HCT116 (cell line): Measurements from ENCODE around the gene SESN3. TPM values are rescaled to one million over a fixed set of nuclear protein-coding genes. Genes with fewer than 3 reads are reported as not detected.
"Not testable (repeated sequence)": the region's sequence is repeated elsewhere in the genome, so short reads cannot be mapped to it uniquely, and the experiment has no call there.

Source experiments
- ATAC-seq: fragments of 200-7000 bp; cut with Tn5 transposase; 2 replicates; pipeline ENCODE4 v1.9.1; 2020; ENCODE audit warnings: mild to moderate bottlenecking, moderate library complexity
- BruUV-seq: library from RNA; stranded (reverse); fragments of 400-500 nt; replicated peaks from 2 replicates; lab custom pipeline; 2021; lab: Mats Ljungman, UMichigan
- CTCF ChIA-PET: fragments of 300-600 bp; sonication (Branson Sonifier 250); formaldehyde crosslinking; loops from one replicate; lab custom pipeline; 2021; ENCODE audit warnings: antibody characterized with exemption; lab: Charles Lee
- POLR2A ChIA-PET: fragments of 300-600, 350-600 bp; sonication (Branson Sonifier 250); formaldehyde crosslinking; loops from one replicate; lab custom pipeline; 2021; ENCODE audit warnings: antibody characterized with exemption; lab: Charles Lee
- RAD21 ChIA-PET, 2 experiments: fragments of 300-600 bp; sonication (Branson Sonifier 250); formaldehyde crosslinking; loops; one replicate each; lab custom pipeline; 2023; ENCODE audit warnings: low total read pairs in 2 of 2; ENCODE audit not compliant: uncharacterized antibody in 2 of 2, unreplicated experiment in 2 of 2, low non-redundant PET in 1 of 2; lab: Charles Lee
- DNase-seq: peaks from one replicate; pipeline ENCODE4 v3.0.0-alpha.2; 2010; ENCODE audit warnings: low read depth, low spot score
- H2AFZ ChIP-seq: fragments of 200-600 bp; shearing (Covaris generic), sonication (generic); 2 replicates; pipeline ENCODE4 v1.6.1; 2017; ENCODE audit warnings: low read depth, mixed run types, mixed read lengths, antibody characterized with exemption, low read length; ENCODE audit not compliant: poor library complexity, severe bottlenecking
- H3K27ac ChIP-seq: 2 replicates; pipeline ENCODE4 v1.5.1; 2012; ENCODE audit warnings: low read depth, low read length
- H3K27me3 ChIP-seq: fragments of 200-600 bp; sonication (generic); 2 replicates; pipeline ENCODE4 v1.6.1; 2016; ENCODE audit warnings: mixed run types, low read length, mixed read lengths; ENCODE audit not compliant: insufficient read depth
- H3K36me3 ChIP-seq, 2 experiments: fragments of 200-500 bp in 1 of 2; fragments of 200-600 bp in 1 of 2; sonication (Bioruptor generic) in 1 of 2; sonication (generic) in 1 of 2; 2 replicates each; pipeline versions ENCODE4 v1.5.1 to v1.6.1; 2014 to 2016; ENCODE audit warnings: low read length in 2 of 2, inconsistent platforms in 1 of 2, mixed read lengths in 1 of 2, mixed run types in 1 of 2; ENCODE audit not compliant: insufficient read depth in 2 of 2, control insufficient read depth in 1 of 2
- H3K4me1 ChIP-seq, 2 experiments: fragments of 200-600 bp in 1 of 2; sonication (generic) in 1 of 2; 2 replicates each; pipeline versions ENCODE4 v1.5.1 to v1.6.1; 2012 to 2017; ENCODE audit warnings: low read length in 2 of 2, inconsistent platforms in 1 of 2, mild to moderate bottlenecking in 1 of 2, mixed read lengths in 1 of 2, mixed run types in 1 of 2, moderate library complexity in 1 of 2; ENCODE audit not compliant: insufficient read depth in 2 of 2, control insufficient read depth in 1 of 2
- H3K4me2 ChIP-seq: fragments of 200-600 bp; sonication (generic); 2 replicates; pipeline ENCODE4 v1.6.1; 2017; ENCODE audit warnings: mixed run types, low read length, mixed read lengths
- H3K4me3 ChIP-seq, 2 experiments: fragments of 200-600 bp in 1 of 2; sonication (generic) in 1 of 2; replicated peaks in 1 of 2; 2 replicates each; pipeline ENCODE4 v1.5.1; 2011 to 2016; ENCODE audit warnings: low read length in 2 of 2, control low read depth in 1 of 2, low read depth in 1 of 2, mild to moderate bottlenecking in 1 of 2, mixed read lengths in 1 of 2, mixed run types in 1 of 2
- H3K79me2 ChIP-seq: fragments of 200-600 bp; sonication (generic); 2 replicates; pipeline ENCODE4 v1.6.1; 2017; ENCODE audit warnings: mild to moderate bottlenecking, mixed run types, low read length, moderate library complexity, mixed read lengths; ENCODE audit not compliant: insufficient read depth
- H3K9ac ChIP-seq: fragments of 200-600 bp; sonication (generic); 2 replicates; pipeline ENCODE4 v1.6.1; 2016; ENCODE audit warnings: low read length, mixed read lengths
- H3K9me2 ChIP-seq: fragments of 200-600 bp; sonication (generic), shearing (Covaris generic); 2 replicates; pipeline ENCODE4 v1.6.1; 2017; ENCODE audit warnings: mixed run types, mild to moderate bottlenecking, moderate library complexity; ENCODE audit not compliant: insufficient read depth
- H3K9me3 ChIP-seq, 2 experiments: fragments of 200-500 bp in 1 of 2; fragments of 200-600 bp in 1 of 2; sonication (Bioruptor generic) in 1 of 2; sonication (generic) in 1 of 2; 2 replicates each; pipeline ENCODE4 v1.6.1; 2014 to 2017; ENCODE audit warnings: low read length in 2 of 2, mixed read lengths in 2 of 2, inconsistent platforms in 1 of 2, low read depth in 1 of 2, mild to moderate bottlenecking in 1 of 2, mixed run types in 1 of 2, moderate library complexity in 1 of 2; ENCODE audit not compliant: control insufficient read depth in 1 of 2, insufficient read depth in 1 of 2
- H4K20me1 ChIP-seq: fragments of 200-600 bp; sonication (generic), shearing (Covaris generic); 2 replicates; pipeline ENCODE4 v1.6.1; 2017; ENCODE audit warnings: mixed run types, mild to moderate bottlenecking, moderate library complexity; ENCODE audit not compliant: insufficient read depth
- CEBPB ChIP-seq: IDR thresholded peaks from 2 replicates; pipeline ENCODE4 v1.6.1; 2012; ENCODE audit warnings: low read depth
- EGR1 ChIP-seq: IDR thresholded peaks from 2 replicates; pipeline ENCODE4 v1.6.1; 2012; ENCODE audit warnings: low read depth
- FOSL1 ChIP-seq: IDR thresholded peaks from 2 replicates; pipeline ENCODE4 v1.6.1; 2012; ENCODE audit warnings: low read depth
- ZNF274 ChIP-seq: fragments of 200-500 bp; sonication (Bioruptor generic); IDR thresholded peaks from 2 replicates; pipeline ENCODE4 v1.6.1; 2014; ENCODE audit warnings: mild to moderate bottlenecking, low read depth, low read length, inconsistent platforms
- intact Hi-C: fragments of 100-400 bp; cut with micrococcal nuclease; formaldehyde crosslinking; loops from 2 replicates; pipeline ENCODE4 v1.10.0; 2022
- total RNA-seq: library from RNA; stranded (reverse); gene quantifications from one replicate; pipeline ENCODE4 v1.2.1, GENCODE V29; 2021; ENCODE audit not compliant: unreplicated experiment

SESN3 gene
- total RNA-seq, 1 experiment from 2014 or later = 4.2 TPM

GRCh38 chr11:95212609-95213008 lies 18.4 kb downstream of the SESN3 start:
- no peaks in the 10 kb centered on the region for H3K9me3 ChIP-seq
- H3K27me3 ChIP-seq = no peaks in the 10 kb centered on the region
- H3K27ac ChIP-seq = no peak overlapping the region
- BruUV-seq = no TSS peak
- H3K79me2 ChIP-seq = no peaks in the 10 kb centered on the region
- no peak for TF ChIP-seq EGR1
- TF ChIP-seq CEBPB = no peak
- TF ChIP-seq FOSL1 = no peak
- no peak for TF ChIP-seq ZNF274
- no peak overlapping the region for H3K9ac ChIP-seq
- ChIA-PET POLR2A (interaction anchor here (1.0 kb wide), 1 partner anchor 19 kb away, joined by 3 read pairs; the partner anchor contains the start of gene SESN3), RAD21 (no interaction called here), CTCF (interaction anchor here (1.2 kb wide), 1 partner anchor 61 kb away, joined by 3 read pairs; no protein-coding TSS in a partner anchor)
- ATAC-seq = no peak
- no peak overlapping the region for H2AFZ ChIP-seq
- H4K20me1 ChIP-seq = no peaks in the 10 kb centered on the region
- DNase-seq = no peak
- no peak overlapping the region for H3K4me3 ChIP-seq
- no peaks in the 10 kb centered on the region for H3K4me1 ChIP-seq
- no peak overlapping the region for H3K4me2 ChIP-seq
- H3K36me3 ChIP-seq = no peaks in the 10 kb centered on the region
- intact Hi-C loops = no loop called here
- no peaks in the 10 kb centered on the region for H3K9me2 ChIP-seq

GRCh38 chr11:95209535-95209934 lies 21.5 kb downstream of the SESN3 start:
- H3K9ac ChIP-seq, H3K4me3 ChIP-seq, CTCF ChIA-PET, intact Hi-C loops, H3K4me1 ChIP-seq, H3K9me2 ChIP-seq, H4K20me1 ChIP-seq, H3K4me2 ChIP-seq, ATAC-seq, H3K79me2 ChIP-seq, H2AFZ ChIP-seq, H3K36me3 ChIP-seq, RAD21 ChIA-PET, DNase-seq, POLR2A ChIA-PET, H3K27ac ChIP-seq, H3K27me3 ChIP-seq, H3K9me3 ChIP-seq, BruUV-seq: not testable (repeated sequence)
